ENCODE results near the gene CA9. TPM values are rescaled to one million over a fixed set of nuclear protein-coding genes. Genes with fewer than 3 reads are reported as not detected.
A peak's percentile ranks its signal among the peaks of the same experiment; 100 is the strongest.

The CA9 gene
- total and polyA plus RNA-seq, 9 of the 15 experiments (the other 6 are each of a cell fraction or from before 2014, with no cell fraction given) = 0.15 to 10.6 (median 0.60) TPM; not detected in 4

DNA sequence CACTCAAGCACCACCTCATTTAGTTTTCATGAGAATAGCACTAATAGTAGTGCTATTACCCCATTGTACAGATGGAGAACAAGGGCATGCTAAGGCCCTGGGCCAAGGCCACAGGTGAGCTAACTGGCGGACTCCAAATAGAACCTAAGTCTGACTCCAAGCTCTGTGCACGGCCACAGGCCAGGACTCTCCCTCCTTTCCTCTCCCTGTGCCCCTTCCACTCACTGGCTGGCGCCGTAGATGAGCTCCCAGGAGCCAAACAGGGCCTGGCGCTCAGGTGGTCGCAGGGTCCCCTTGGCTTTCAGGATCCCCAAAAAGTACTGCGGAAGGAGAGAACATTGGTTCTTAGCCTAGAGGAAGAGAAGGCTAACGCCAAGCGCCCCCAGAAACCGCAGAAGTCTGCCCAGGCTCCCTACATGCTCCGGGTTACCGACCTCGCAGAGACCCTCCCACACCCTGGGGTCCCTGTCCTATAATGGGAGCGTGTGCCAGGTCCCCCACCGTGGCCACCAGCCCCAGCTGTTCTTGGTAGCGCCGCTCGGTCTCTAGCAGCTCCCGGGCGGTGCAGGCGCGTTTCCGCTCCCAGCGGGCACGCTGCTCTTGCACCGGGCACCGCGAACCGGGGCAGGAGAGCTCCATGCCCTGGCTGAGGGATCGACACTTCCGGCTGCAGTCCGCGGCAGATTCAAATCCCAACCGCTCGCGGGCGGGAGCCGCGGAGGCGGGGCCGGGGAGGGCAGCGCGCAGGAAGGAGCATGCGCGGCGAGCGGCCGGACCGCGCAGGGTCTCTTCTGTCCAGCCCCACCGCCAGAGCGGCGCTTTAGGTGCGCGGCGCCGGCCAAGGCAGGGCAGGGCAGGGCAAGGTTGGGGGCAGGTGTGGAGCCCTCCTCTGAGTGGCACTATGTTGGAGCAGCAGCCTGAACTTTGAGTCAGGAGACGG lies 8.9 kb upstream of the CA9 start, which contains the start of gene ARHGEF39:
Gene ARHGEF39 (minus strand): TSS at position 665 of the 940 bp plus-strand sequence. CDS start 26 bp downstream, at position 639.
- in situ Hi-C loops (cut with MboI) = no loop called here
- no peaks in the 10 kb centered on the region for H4K20me1 ChIP-seq (replicated peaks; ENCODE audit: control insufficient read depth, insufficient read depth, low read length)
- H2AFZ ChIP-seq (ENCODE audit: low read depth, low read length) = peak within 1 kb of the TSS; percentile 95
- ChIA-PET CTCF (ENCODE audit: low intra/inter-chr PET ratio) (no interaction called here), POLR2A (interaction anchor here (0.5 to 2.8 kb wide), 11 partner anchors 15 to 848 kb away, joined by 3 to 6 read pairs (median 4); no protein-coding TSS in a partner anchor)
- no peaks in the 10 kb centered on the region for H3K27me3 ChIP-seq (ENCODE audit: control insufficient read depth in 2 of 2, insufficient read depth in 2 of 2, low read length in 2 of 2)
- H3K4me3 ChIP-seq = peak within 1 kb of the TSS; percentile 81
- peaks cover 35% of the 10 kb centered on the region; the same call in 2 of the 3 replicates for H3K36me3 ChIP-seq (ENCODE audit: control insufficient read depth, insufficient read depth, low read length)
- peak; percentile 96 for ATAC-seq
- H3K4me1 ChIP-seq (replicated peaks in 1 of 2; ENCODE audit: control insufficient read depth in 2 of 2, insufficient read depth in 2 of 2, low read length in 2 of 2) = peaks cover 13 to 22% of the 10 kb centered on the region in 2 experiments
- H3K9me1 ChIP-seq (ENCODE audit: control insufficient read depth, insufficient read depth, low read length) = no peaks in the 10 kb centered on the region
- intact Hi-C loops (cut with micrococcal nuclease) = loop anchor here (10.0 kb wide), 1 partner anchor 150 kb away; the partner anchor contains the start of genes HINT2 and SPAG8
- peak within 1 kb of the TSS; percentile 92 for H3K27ac ChIP-seq (ENCODE audit: extremely low read depth, low read depth, low read length)
- WGBS (ENCODE audit: insufficient coverage, low coverage, missing lambda C conversion rate) = 1% methylated on average over 25 of the region's 58 CpGs
- peak within 1 kb of the TSS; percentile 95 for H3K4me2 ChIP-seq (ENCODE audit: insufficient read depth, low read length)
- peak within 1 kb of the TSS; percentile 91 to 95 for H3K9ac ChIP-seq (ENCODE audit: insufficient read depth in 1 of 2, low read depth in 2 of 2, low read length in 2 of 2)
- BruUV-seq (replicated peaks) = TSS peak; percentile 65
- peaks cover 18% of the 10 kb centered on the region for H3K79me2 ChIP-seq (ENCODE audit: control insufficient read depth, insufficient read depth, low read length)
- DNase-seq (ENCODE audit: extremely low read depth in 1 of 4, low spot score in 3 of 4) = peak; percentile 87 to 92 (median 88)
- FAIRE-seq = peak; percentile 61
- no peaks in the 10 kb centered on the region for H3K9me3 ChIP-seq (replicated peaks; ENCODE audit: control insufficient read depth, insufficient read depth, low read depth, low read length)
- TF ChIP-seq XRCC3 (IDR thresholded peaks at IDR 0.05) (no peak), RCOR1 (IDR thresholded peaks at IDR 0.05; ENCODE audit: borderline replicate concordance in 1 of 2, low read depth in 2 of 2, low read length in 2 of 2) (no peak), PRPF4 (IDR thresholded peaks at IDR 0.05; ENCODE audit: insufficient read depth, low read depth, low read length, poor library complexity, severe bottlenecking) (no peak), ZNF707 (CRISPR knock-in tag; conservative IDR thresholded peaks at IDR 0.05) (no peak), MEIS2 (IDR thresholded peaks at IDR 0.05; ENCODE audit: partially characterized antibody) (peak; percentile 31), GATAD2A (IDR thresholded peaks at IDR 0.05) (no peak), ZC3H4 (CRISPR knock-in tag; IDR thresholded peaks at IDR 0.05; ENCODE audit: borderline replicate concordance) (no peak), NFYB (IDR thresholded peaks at IDR 0.05; ENCODE audit: extremely low read depth, insufficient read length) (no peak), SETDB1 (IDR thresholded peaks at IDR 0.05; ENCODE audit: low read length) (no peak), HNRNPK (IDR thresholded peaks at IDR 0.05; ENCODE audit: low read depth, low read length, poor library complexity, severe bottlenecking) (no peak)
- TF ChIP-seq, protein P1, sequence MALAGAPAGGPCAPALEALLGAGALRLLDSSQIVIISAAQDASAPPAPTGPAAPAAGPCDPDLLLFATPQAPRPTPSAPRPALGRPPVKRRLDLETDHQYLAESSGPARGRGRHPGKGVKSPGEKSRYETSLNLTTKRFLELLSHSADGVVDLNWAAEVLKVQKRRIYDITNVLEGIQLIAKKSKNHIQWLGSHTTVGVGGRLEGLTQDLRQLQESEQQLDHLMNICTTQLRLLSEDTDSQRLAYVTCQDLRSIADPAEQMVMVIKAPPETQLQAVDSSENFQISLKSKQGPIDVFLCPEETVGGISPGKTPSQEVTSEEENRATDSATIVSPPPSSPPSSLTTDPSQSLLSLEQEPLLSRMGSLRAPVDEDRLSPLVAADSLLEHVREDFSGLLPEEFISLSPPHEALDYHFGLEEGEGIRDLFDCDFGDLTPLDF (CRISPR knock-in tag; IDR thresholded peaks at IDR 0.05) = peak; percentile 91
- TF ChIP-seq, protein P2, sequence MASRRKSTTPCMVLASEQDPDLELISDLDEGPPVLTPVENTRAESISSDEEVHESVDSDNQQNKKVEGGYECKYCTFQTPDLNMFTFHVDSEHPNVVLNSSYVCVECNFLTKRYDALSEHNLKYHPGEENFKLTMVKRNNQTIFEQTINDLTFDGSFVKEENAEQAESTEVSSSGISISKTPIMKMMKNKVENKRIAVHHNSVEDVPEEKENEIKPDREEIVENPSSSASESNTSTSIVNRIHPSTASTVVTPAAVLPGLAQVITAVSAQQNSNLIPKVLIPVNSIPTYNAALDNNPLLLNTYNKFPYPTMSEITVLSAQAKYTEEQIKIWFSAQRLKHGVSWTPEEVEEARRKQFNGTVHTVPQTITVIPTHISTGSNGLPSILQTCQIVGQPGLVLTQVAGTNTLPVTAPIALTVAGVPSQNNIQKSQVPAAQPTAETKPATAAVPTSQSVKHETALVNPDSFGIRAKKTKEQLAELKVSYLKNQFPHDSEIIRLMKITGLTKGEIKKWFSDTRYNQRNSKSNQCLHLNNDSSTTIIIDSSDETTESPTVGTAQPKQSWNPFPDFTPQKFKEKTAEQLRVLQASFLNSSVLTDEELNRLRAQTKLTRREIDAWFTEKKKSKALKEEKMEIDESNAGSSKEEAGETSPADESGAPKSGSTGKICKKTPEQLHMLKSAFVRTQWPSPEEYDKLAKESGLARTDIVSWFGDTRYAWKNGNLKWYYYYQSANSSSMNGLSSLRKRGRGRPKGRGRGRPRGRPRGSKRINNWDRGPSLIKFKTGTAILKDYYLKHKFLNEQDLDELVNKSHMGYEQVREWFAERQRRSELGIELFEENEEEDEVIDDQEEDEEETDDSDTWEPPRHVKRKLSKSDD (conservative IDR thresholded peaks at IDR 0.05; ENCODE audit: low read length) = no peak
- TF ChIP-seq, protein P3, sequence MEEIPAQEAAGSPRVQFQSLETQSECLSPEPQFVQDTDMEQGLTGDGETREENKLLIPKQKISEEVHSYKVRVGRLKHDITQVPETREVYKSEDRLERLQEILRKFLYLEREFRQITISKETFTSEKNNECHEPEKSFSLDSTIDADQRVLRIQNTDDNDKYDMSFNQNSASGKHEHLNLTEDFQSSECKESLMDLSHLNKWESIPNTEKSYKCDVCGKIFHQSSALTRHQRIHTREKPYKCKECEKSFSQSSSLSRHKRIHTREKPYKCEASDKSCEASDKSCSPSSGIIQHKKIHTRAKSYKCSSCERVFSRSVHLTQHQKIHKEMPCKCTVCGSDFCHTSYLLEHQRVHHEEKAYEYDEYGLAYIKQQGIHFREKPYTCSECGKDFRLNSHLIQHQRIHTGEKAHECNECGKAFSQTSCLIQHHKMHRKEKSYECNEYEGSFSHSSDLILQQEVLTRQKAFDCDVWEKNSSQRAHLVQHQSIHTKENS (CRISPR knock-in tag; IDR thresholded peaks at IDR 0.05) = no peak

Data from K562 (cell line).